Naive thymus-derived CD4-positive, alpha-beta T cell (primary cell): ENCODE data around the gene TBX2. TPM values are rescaled to one million over a fixed set of nuclear protein-coding genes. Genes with fewer than 3 reads are reported as not detected.

Experiments
- ATAC-seq: fragments of 150-1000 bp; cut with Tn5 transposase; 2 replicates; pipeline ENCODE4 v1.10.0; 2021; ENCODE audit warnings: mild to moderate bottlenecking, moderate library complexity
- CTCF ChIA-PET: fragments of 350-600 bp; sonication (Branson Sonifier 250); formaldehyde crosslinking; loops from one replicate; lab custom pipeline; 2021; ENCODE audit warnings: antibody characterized with exemption; lab: Charles Lee
- POLR2A ChIA-PET: fragments of 350-600 bp; sonication (Branson Sonifier 250); formaldehyde crosslinking; loops from one replicate; lab custom pipeline; 2021; ENCODE audit warnings: antibody characterized with exemption, inconsistent platforms; lab: Charles Lee
- DNase-seq, 9 donors: peaks; one replicate each; pipeline versions ENCODE4 v3.0.0 to v3.0.0-alpha.2; 2020 to 2022; ENCODE audit warnings: mixed read lengths in 1 of 9
- H3K27ac ChIP-seq: one replicate; pipeline ENCODE4 v1.7.0; 2013; ENCODE audit warnings: mild to moderate bottlenecking, low read depth, low read length, moderate library complexity
- H3K27me3 ChIP-seq, 2 donors: one replicate each; pipeline ENCODE4 v1.7.0; 2013; ENCODE audit warnings: low read length in 2 of 2, mild to moderate bottlenecking in 2 of 2, moderate library complexity in 2 of 2; ENCODE audit not compliant: control insufficient read depth in 2 of 2, insufficient read depth in 2 of 2
- H3K36me3 ChIP-seq, 3 experiments: 1 replicate in 2 of 3; 2 replicates in 1 of 3; pipeline ENCODE4 v1.7.0; 2013; ENCODE audit warnings: low read length in 3 of 3, mild to moderate bottlenecking in 3 of 3, moderate library complexity in 1 of 3; ENCODE audit not compliant: insufficient read depth in 3 of 3, control insufficient read depth in 2 of 3
- H3K4me1 ChIP-seq, 2 donors: one replicate each; pipeline ENCODE4 v1.7.0; 2013; ENCODE audit warnings: low read length in 2 of 2, mild to moderate bottlenecking in 2 of 2, moderate library complexity in 1 of 2; ENCODE audit not compliant: control insufficient read depth in 2 of 2, insufficient read depth in 2 of 2
- H3K4me3 ChIP-seq: 2 replicates; pipeline ENCODE4 v1.7.0; 2013; ENCODE audit warnings: mild to moderate bottlenecking, low read length
- H3K9me3 ChIP-seq, 3 experiments: 1 replicate in 2 of 3; 2 replicates in 1 of 3; pipeline ENCODE4 v1.7.0; 2013; ENCODE audit warnings: low read length in 3 of 3; ENCODE audit not compliant: control insufficient read depth in 2 of 3
- H3K27ac Mint-ChIP-seq, 9 donors: one replicate each; pipeline ENCODE4 v1.8.0; 2020 to 2022; ENCODE audit warnings: mixed read lengths in 9 of 9, mild to moderate bottlenecking in 8 of 9, moderate library complexity in 5 of 9, inconsistent platforms in 2 of 9
- H3K27me3 Mint-ChIP-seq, 5 donors: one replicate each; pipeline ENCODE4 v1.8.0; 2021 to 2022; ENCODE audit warnings: mixed read lengths in 5 of 5, mild to moderate bottlenecking in 1 of 5
- H3K36me3 Mint-ChIP-seq, 5 donors: one replicate each; pipeline ENCODE4 v1.8.0; 2020 to 2022; ENCODE audit warnings: mixed read lengths in 5 of 5, mild to moderate bottlenecking in 3 of 5, inconsistent platforms in 1 of 5
- H3K4me1 Mint-ChIP-seq, 7 donors: one replicate each; pipeline ENCODE4 v1.8.0; 2020 to 2022; ENCODE audit warnings: mixed read lengths in 7 of 7, mild to moderate bottlenecking in 3 of 7, inconsistent platforms in 1 of 7
- H3K4me3 Mint-ChIP-seq, 10 donors: one replicate each; pipeline ENCODE4 v1.8.0; 2020 to 2022; ENCODE audit warnings: mild to moderate bottlenecking in 10 of 10, mixed read lengths in 10 of 10, moderate library complexity in 6 of 10, inconsistent platforms in 2 of 10
- H3K9me3 Mint-ChIP-seq, 11 donors: one replicate each; pipeline ENCODE4 v1.8.0; 2020 to 2022; ENCODE audit warnings: mixed read lengths in 11 of 11, mild to moderate bottlenecking in 4 of 11, inconsistent platforms in 1 of 11, moderate library complexity in 1 of 11
- intact Hi-C, 2 donors: fragments of 100-400 bp; cut with micrococcal nuclease; formaldehyde crosslinking; loops; one replicate each; pipeline ENCODE4 v1.15.1; 2023
- polyA plus RNA-seq, 2 donors: library from polyadenylated mRNA; unstranded; fragments of 300-500 nt; fragmentation: Illumina TruSeq; gene quantifications; one replicate each; pipeline ENCODE4 v1.2.3, GENCODE V29; 2021
- total RNA-seq, 6 experiments: library from RNA in 5 of 6; stranded (reverse) in 5 of 6; gene quantifications; 1 replicate in 5 of 6; 2 replicates in 1 of 6; pipeline ENCODE4 v1.2.3 and lab custom pipeline; 2021 to 2026

TBX2 gene
- total and polyA plus RNA-seq, 7 experiments from 2014 or later = not detected

DNA sequence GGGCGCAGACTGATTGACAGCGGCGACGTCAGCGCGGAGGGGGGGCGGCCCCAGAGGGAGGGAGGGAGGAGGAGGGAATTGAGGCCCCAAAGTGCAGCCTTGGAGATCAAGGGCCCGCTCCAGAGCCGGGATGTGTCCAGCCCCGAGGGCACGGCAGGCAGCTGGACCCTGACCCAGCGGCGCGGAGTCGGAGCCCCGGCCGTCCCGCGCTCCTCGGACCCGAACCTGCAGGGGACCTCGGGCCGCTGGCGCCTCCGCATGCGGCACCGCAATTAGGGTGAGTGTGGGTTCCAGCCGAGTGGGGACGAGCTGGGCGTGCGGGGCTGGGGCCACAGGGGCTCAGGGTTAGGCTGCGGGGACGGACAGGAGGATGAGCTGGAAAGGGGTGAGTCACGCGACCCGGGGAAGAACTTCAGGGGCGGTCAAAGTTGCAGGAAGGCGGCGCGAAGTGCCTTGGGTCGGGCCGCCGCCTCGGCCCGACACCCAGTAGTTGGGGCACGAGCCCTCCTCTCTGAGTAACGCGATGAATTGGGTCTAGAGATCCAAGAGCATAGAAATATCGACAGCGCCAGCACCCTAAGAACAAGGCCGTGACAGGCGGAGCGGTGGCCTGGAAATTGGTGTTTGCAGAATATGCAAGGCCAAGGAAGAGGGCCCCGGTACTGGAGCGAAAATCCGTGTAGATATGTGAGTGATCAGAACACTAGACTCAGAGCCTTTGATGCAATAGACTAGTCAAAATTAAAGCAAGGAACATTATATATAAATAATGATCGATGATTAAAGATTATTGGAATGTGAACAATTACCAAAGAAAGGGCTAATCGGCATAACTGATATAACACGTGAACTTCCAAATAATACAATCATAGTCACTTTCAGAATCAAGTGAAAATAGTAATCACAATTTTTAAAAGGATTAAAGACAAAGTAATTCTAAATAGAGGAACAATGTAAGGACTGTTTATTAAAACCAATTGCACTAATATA is 53.0 kb downstream of the TBX2 start, which contains the start of gene TBX4:
Gene TBX4, plus strand, starts transcription at position 122 of the 990 bp plus-strand sequence. CDS start 4,069 bp downstream, outside the sequence.
- intact Hi-C loops = loop anchor here in 1 of 2 donors (2.0 kb wide), 1 partner anchor 50 kb away; no protein-coding TSS in a partner anchor
- ChIA-PET CTCF (no interaction called here), POLR2A (no interaction called here)
- Mint-ChIP-seq H3K9me3 (no peaks in the 10 kb centered on the region), H3K4me3 (peak within 1 kb of the TSS in 9 of 10 donors; percentile 31 to 84 (median 70)), H3K27ac (no peak within 1 kb of the TSS), H3K4me1 (peaks cover 14 to 40% (median 34%) of the 10 kb centered on the region in 7 donors), H3K36me3 (peaks cover 0 to 1% (median 0%) of the 10 kb centered on the region in 5 donors), H3K27me3 (peaks cover 60 to 77% (median 69%) of the 10 kb centered on the region in 5 donors)
- H3K4me3 ChIP-seq = no peak within 1 kb of the TSS
- no peaks in the 10 kb centered on the region for H3K36me3 ChIP-seq
- H3K9me3 ChIP-seq = no peaks in the 10 kb centered on the region
- peaks cover 0 to 6% of the 10 kb centered on the region in 2 donors for H3K4me1 ChIP-seq
- no peak within 1 kb of the TSS for H3K27ac ChIP-seq
- ATAC-seq (peak; percentile 31), DNase-seq (no peak)
- peaks cover 6 to 7% of the 10 kb centered on the region in 2 donors for H3K27me3 ChIP-seq

DNA sequence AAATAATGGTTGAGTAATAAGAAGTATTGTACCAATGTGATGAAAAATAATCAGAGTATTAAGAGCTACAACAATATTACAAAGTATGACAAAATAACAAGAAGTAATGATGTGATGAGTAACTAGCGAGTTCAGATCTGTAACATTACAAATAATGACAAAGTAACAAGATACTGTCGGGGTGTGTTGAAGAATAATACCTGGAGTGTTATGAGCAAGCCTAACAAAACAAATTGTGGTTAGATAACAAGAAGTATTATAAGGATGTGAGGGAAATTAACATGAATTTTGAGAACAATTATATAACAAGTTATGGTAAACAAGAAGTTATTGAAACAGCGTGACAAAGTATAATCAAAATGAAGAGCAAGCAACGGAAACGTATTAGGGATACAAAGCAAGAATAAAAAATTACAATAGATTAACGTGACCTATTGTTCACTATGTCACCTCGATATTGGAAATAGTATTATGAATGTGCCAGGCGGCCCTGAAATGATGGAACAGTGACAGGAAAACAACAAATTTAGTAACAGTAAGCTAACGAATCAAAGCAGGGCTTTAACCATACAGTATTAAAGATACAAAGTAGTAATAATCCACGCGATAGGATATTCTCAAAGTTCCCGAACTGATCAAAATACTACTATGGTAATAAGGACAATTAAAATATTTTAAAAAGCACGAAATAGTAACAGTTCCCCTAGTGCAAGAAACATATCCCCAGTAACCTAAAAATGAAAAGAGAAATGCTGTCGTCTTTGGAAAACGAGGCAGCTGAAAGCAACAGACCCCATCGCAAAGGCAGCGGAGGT is 54.1 kb downstream of the TBX2 start:
- CTCF ChIA-PET = no interaction called here
- Histone ChIP-seq H3K36me3 (no peaks in the 10 kb centered on the region), H3K4me3 (no peak overlapping the region), H3K4me1 (peaks cover 0 to 6% of the 10 kb centered on the region in 2 donors), H3K27me3 (peaks cover 6 to 7% of the 10 kb centered on the region in 2 donors), H3K9me3 (no peaks in the 10 kb centered on the region), H3K27ac (no peak overlapping the region)
- Mint-ChIP-seq H3K27me3 (peaks cover 69 to 79% (median 78%) of the 10 kb centered on the region in 5 donors), H3K4me1 (peaks cover 14 to 50% (median 37%) of the 10 kb centered on the region in 7 donors), H3K4me3 (peak overlapping the region in 9 of 10 donors; percentile 36 to 72 (median 57)), H3K9me3 (no peaks in the 10 kb centered on the region), H3K36me3 (peaks cover 0 to 1% (median 0%) of the 10 kb centered on the region in 5 donors), H3K27ac (peak overlapping the region in 1 of 9 donors; percentile 61)
- intact Hi-C loops = loop anchor here in 1 of 2 donors (2.0 kb wide), 1 partner anchor 51 kb away; no protein-coding TSS in a partner anchor
- ATAC-seq (no peak), DNase-seq (no peak)
- POLR2A ChIA-PET = no interaction called here

DNA sequence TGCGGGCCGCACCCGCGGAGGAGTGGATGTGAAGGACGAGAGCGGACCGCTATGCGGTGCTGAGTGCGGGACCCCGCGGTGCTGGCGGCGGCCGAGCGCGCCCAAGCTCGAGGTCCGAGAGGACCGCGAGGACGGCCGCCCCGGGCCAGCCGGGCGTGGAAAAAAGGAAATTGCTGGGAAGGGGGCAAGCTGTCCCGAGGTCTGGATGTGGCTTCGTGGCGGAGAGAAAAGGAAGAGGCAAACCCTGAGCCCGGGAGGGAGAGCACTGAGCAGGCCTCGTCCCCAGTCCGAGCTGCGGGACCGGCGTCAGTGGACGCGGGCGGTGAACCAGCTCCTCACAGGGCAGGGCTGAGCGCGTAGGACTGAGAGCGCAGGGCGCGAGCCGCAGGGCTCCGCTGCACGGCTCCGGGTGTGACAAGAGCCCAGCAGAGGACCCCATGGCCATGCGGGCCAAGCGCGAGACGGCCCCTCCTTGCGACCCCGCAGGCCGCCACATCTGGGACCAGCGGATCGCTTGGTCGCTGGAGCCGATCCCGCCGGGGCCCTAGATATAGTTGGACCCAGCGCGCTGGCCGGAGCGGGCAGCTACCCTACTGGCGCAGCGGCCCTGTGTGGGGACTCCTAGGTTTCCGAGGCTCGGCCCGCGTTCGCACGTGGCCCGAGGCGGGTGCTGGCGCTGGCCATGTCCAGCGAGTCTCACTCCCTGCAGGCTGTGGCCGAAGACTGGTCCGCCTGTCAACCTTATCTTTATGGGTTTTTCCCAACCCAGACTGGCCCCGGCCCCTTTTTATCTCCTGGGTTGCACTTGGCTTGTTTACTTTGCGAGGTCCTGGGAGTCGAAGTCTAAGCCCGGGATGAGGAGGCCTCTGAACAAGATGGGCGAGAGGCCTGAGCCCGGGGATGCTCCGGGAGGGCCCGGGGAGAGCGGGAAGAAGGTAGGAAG is 55.0 kb downstream of the TBX2 start:
- no peaks in the 10 kb centered on the region for H3K9me3 Mint-ChIP-seq
- Histone ChIP-seq H3K4me3 (no peak overlapping the region), H3K27ac (no peak overlapping the region), H3K27me3 (peaks cover 7 to 12% of the 10 kb centered on the region in 2 donors), H3K9me3 (no peaks in the 10 kb centered on the region), H3K4me1 (peaks cover 0 to 6% of the 10 kb centered on the region in 2 donors), H3K36me3 (no peaks in the 10 kb centered on the region)
- peak overlapping the region in 9 of 10 donors; percentile 36 to 72 (median 57) for H3K4me3 Mint-ChIP-seq
- DNase-seq = peak in 1 of 9 donors; percentile 26
- ChIA-PET POLR2A (no interaction called here), CTCF (no interaction called here)
- ATAC-seq = no peak
- peak overlapping the region in 1 of 9 donors; percentile 61 for H3K27ac Mint-ChIP-seq
- peaks cover 14 to 50% (median 37%) of the 10 kb centered on the region in 7 donors for H3K4me1 Mint-ChIP-seq
- peaks cover 0 to 1% (median 0%) of the 10 kb centered on the region in 5 donors for H3K36me3 Mint-ChIP-seq
- H3K27me3 Mint-ChIP-seq = peaks cover 72 to 80% (median 79%) of the 10 kb centered on the region in 5 donors
- intact Hi-C loops = no loop called here

DNA sequence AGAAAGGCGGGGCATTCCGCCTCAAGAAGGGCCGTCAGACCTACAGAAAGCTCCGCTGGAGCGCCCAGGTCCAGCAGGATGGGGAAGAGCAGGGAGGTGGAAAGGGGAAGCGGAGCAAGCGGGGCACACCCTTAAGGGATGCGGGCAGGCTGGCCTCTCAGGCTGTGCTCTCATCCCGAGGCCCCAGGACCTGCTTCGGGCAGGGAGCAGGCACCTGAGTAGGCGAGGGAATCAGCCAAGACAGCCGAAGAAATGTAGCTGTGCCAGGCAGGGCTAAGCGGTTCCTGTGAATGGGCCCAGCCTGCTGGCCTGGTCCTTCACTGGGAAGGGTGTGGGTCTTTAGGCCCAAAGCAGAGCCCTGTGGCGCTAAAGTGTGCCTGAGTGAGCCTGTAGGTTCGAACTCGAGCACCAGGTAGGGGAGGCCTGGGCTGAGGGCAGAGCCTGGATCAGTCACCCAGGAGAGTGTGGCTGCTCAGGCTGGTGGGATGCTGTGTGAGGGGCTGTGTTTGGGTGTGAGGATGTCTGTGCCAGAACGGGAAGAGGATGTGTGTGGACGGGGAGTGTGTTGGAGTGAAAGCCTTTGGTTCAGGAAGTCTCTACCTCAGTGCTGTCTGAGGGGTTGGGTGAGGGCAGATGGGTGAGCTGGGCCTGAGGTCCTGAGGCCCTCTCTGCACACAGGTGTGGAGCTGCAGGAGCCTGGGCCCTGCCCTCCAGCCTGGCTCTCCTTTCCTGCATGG is 55.8 kb downstream of the TBX2 start:
- Mint-ChIP-seq H3K27me3 (peaks cover 74 to 81% (median 80%) of the 10 kb centered on the region in 5 donors), H3K9me3 (no peaks in the 10 kb centered on the region), H3K27ac (peak overlapping the region in 1 of 9 donors; percentile 50), H3K4me1 (peaks cover 14 to 53% (median 39%) of the 10 kb centered on the region in 7 donors), H3K36me3 (peaks cover 0 to 1% (median 0%) of the 10 kb centered on the region in 5 donors), H3K4me3 (peak overlapping the region in 6 of 10 donors; percentile 9 to 64 (median 45))
- H3K4me1 ChIP-seq = peaks cover 0 to 6% of the 10 kb centered on the region in 2 donors
- ChIA-PET CTCF (interaction anchor here (0.6 kb wide), 1 partner anchor 1063 kb away, joined by 5 read pairs; no protein-coding TSS in a partner anchor), POLR2A (no interaction called here)
- intact Hi-C loops = no loop called here
- ATAC-seq = peak; percentile 8
- peak in 1 of 9 donors; percentile 19 for DNase-seq
- H3K4me3 ChIP-seq = no peak overlapping the region
- H3K36me3 ChIP-seq = no peaks in the 10 kb centered on the region
- H3K27me3 ChIP-seq = peaks cover 7 to 18% of the 10 kb centered on the region in 2 donors
- no peak overlapping the region for H3K27ac ChIP-seq
- H3K9me3 ChIP-seq = no peaks in the 10 kb centered on the region

DNA sequence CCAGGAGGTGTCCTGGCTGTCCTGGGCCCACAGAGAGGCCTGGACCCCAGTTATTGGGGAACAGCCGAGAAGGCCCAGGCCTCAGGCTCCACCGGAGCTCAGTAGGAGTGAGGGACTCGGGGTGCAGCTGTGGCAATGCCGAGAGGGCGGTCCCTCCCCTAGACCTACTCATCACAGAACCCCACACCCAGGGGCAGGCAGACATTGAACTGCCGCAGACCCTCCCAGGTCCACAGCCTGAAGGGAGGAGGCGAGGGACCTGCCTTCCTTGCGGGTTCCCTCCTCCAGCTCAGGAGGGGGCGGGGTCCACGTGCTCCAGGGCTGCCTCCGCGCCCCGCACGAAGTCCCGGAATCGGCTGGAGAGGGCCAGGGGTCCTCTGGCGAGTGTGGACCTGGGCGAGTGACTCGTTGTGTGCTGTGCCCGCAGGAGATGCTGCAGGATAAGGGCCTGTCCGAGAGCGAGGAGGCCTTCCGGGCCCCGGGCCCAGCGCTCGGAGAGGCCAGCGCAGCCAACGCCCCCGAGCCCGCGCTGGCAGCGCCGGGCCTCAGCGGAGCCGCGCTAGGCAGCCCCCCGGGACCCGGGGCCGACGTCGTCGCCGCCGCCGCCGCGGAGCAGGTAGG is 56.5 kb downstream of the TBX2 start:
- Histone ChIP-seq H3K4me1 (peaks cover 0 to 6% of the 10 kb centered on the region in 2 donors), H3K9me3 (no peaks in the 10 kb centered on the region), H3K27me3 (peaks cover 7 to 23% of the 10 kb centered on the region in 2 donors), H3K4me3 (no peak overlapping the region), H3K27ac (no peak overlapping the region), H3K36me3 (no peaks in the 10 kb centered on the region)
- no peak for ATAC-seq
- intact Hi-C loops = no loop called here
- ChIA-PET POLR2A (no interaction called here), CTCF (interaction anchor here (0.6 kb wide), 1 partner anchor 1064 kb away, joined by 5 read pairs; no protein-coding TSS in a partner anchor)
- Mint-ChIP-seq H3K4me1 (peaks cover 14 to 56% (median 45%) of the 10 kb centered on the region in 7 donors), H3K36me3 (peaks cover 0 to 1% (median 0%) of the 10 kb centered on the region in 5 donors), H3K9me3 (no peaks in the 10 kb centered on the region), H3K4me3 (peak overlapping the region in 3 of 10 donors; percentile 28 to 54 (median 46)), H3K27ac (no peak overlapping the region), H3K27me3 (peaks cover 73 to 81% (median 80%) of the 10 kb centered on the region in 5 donors)
- DNase-seq = peak in 1 of 9 donors; percentile 19
